SK-N-SH (cell line): ENCODE results near the gene KCNF1.

Experiments
- CHD2 ChIP-seq: fragments of 150-350 bp; IDR thresholded peaks from 2 replicates; pipeline ENCODE4 v1.6.1; 2018; ENCODE audit warnings: low read length; ENCODE audit not compliant: partially characterized antibody
- CTCF ChIP-seq: fragments of 200-600 bp; sonication (generic); IDR thresholded peaks from 2 replicates; pipeline ENCODE4 v1.6.1; 2017; ENCODE audit warnings: antibody characterized with exemption, mild to moderate bottlenecking, moderate library complexity
- FOXM1 ChIP-seq: IDR thresholded peaks from 2 replicates; pipeline ENCODE4 v1.4.0; 2012; ENCODE audit warnings: low read depth, mild to moderate bottlenecking
- GATA2 ChIP-seq: sonication (generic); formaldehyde crosslinking; IDR thresholded peaks from 2 replicates; pipeline ENCODE4 v1.5.0; 2020; ENCODE audit warnings: mild to moderate bottlenecking, missing genetic modification reagents
- JUND ChIP-seq: IDR thresholded peaks from 2 replicates; pipeline ENCODE4 v1.4.0; 2012
- MAX ChIP-seq: IDR thresholded peaks from 2 replicates; pipeline ENCODE4 v1.4.0; 2012; ENCODE audit warnings: low read depth
- MXI1 ChIP-seq: IDR thresholded peaks from 2 replicates; pipeline ENCODE4 v1.6.1; 2012; ENCODE audit warnings: mild to moderate bottlenecking, low read depth, low read length, improper control_type of control experiment
- NFIC ChIP-seq: IDR thresholded peaks from 2 replicates; pipeline ENCODE4 v1.4.0; 2012; ENCODE audit warnings: borderline replicate concordance
- POLR2AphosphoS5 ChIP-seq: IDR thresholded peaks from 2 replicates; pipeline ENCODE4 v1.6.1; 2012; ENCODE audit warnings: low read depth, low read length
- RCOR1 ChIP-seq: fragments of 150-350 bp; IDR thresholded peaks from 2 replicates; pipeline ENCODE4 v1.6.1; 2017; ENCODE audit warnings: antibody characterized with exemption, low read length
- REST ChIP-seq: IDR thresholded peaks from 2 replicates; pipeline ENCODE4 v1.6.1; 2012; ENCODE audit warnings: mild to moderate bottlenecking, low read depth, low read length, moderate library complexity
- RXRA ChIP-seq: IDR thresholded peaks from 2 replicates; pipeline ENCODE4 v1.4.0; 2012; ENCODE audit warnings: low read depth, mild to moderate bottlenecking, borderline replicate concordance
- SMC3 ChIP-seq: IDR thresholded peaks from 2 replicates; pipeline ENCODE4 v1.6.1; 2012; ENCODE audit warnings: low read depth, low read length, improper control_type of control experiment

GRCh38 chr2:10921525-10921924 is 9.8 kb downstream of the KCNF1 start:
- TF ChIP-seq CTCF (no peak), RXRA (no peak), SMC3 (no peak), GATA2 (CRISPR knock-in tag) (no peak), POLR2AphosphoS5 (no peak), REST (no peak), NFIC (no peak), JUND (no peak), MXI1 (no peak), MAX (no peak), FOXM1 (no peak), CHD2 (no peak), RCOR1 (no peak)
